NCI-H2081 (cell line): Measurements from ENCODE around the gene ARAP1.
A peak's percentile ranks its signal among the peaks of the same experiment; 100 is the strongest.

Source experiments
- DNase-seq, 2 experiments: peaks; one replicate each; lab custom pipeline; 2025; lab: John Stamatoyannopoulos, UW

The ARAP1 gene

DNA sequence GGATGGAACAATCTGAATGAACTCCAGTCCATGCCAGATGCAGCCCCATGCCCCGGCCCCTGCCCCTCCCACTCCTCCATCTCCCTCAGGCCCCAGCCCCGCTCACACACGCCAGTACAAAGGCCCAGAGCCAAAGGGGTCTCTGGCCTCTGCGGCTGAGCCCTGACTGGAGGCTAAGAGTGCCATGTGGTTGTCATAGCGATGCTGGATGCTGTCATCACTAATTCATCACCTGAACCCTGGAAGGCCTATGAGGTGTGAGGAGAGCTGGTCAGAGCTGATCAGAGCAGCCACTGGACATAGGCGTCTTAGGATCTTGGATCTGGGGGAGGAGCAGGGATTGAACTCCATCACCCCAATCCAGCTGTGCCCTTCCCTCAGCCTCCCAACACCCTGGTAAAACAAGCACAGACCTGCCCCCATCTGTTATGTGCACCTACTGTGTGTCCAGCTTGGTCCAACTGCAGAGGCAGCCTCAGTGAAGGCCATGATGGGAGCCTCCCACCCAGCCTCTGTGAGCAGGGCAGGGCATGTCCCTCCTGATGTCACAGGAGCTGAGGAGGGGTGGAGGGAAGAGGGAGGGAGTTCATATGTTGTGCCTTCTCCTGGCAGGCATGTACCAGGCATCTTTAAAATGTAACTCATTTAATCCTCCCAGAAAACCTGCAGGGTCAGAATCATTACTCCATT is 94.7 kb downstream of the ARAP1 start:
- no peak for DNase-seq

DNA sequence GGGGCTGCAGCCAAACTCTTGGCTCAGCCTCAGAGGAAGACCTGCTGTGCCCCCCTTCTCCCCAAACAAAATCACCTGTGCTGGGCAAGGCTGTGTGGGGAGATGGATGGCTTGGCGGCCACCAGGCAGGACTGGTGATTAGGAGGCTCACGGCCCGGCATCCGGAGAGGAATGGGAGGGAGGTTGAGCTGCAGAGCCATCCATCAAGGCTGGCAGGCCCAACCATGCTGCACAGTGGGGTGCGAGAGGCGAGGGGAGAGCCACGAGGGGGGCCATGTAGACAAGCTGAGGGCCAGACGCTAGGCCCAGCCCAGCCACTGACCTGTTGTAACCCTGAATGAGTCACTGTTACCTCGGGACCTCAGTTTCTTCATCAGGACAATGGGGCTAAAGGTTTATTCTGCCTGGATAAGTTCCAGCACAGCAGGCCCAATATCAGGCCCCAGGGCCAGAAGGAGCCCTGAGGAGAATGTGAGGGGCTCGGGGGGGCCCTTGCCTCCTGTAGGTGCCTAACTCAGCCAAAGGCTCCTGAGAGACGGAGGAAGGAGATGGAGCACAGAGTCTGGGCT is 96.2 kb downstream of the ARAP1 start:
- DNase-seq = no peak

- DNase-seq = no peak
Measured at GRCh38 chr11:72655014-72655413, 97.2 kb downstream of the ARAP1 start.

DNA sequence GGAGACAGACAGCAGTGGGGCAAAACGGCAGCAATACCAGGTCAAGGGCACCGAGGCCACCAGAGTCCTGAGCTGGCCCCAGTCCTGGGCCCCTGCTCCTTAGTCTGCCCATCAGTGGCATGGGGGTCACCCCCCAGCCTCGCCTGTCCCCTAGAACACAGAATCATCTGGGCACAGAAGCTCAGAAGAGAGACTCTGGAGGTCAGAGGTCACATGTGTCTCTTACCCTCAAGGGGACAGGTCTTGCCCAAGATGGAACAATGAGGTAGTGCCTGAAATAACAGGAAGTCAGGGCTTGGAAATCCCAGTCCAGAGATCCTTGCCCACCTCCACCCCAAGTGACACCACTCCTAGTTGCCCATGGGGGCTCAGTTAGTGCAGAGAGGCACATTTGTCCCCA is 98.6 kb downstream of the ARAP1 start:
- DNase-seq = no peak

DNA sequence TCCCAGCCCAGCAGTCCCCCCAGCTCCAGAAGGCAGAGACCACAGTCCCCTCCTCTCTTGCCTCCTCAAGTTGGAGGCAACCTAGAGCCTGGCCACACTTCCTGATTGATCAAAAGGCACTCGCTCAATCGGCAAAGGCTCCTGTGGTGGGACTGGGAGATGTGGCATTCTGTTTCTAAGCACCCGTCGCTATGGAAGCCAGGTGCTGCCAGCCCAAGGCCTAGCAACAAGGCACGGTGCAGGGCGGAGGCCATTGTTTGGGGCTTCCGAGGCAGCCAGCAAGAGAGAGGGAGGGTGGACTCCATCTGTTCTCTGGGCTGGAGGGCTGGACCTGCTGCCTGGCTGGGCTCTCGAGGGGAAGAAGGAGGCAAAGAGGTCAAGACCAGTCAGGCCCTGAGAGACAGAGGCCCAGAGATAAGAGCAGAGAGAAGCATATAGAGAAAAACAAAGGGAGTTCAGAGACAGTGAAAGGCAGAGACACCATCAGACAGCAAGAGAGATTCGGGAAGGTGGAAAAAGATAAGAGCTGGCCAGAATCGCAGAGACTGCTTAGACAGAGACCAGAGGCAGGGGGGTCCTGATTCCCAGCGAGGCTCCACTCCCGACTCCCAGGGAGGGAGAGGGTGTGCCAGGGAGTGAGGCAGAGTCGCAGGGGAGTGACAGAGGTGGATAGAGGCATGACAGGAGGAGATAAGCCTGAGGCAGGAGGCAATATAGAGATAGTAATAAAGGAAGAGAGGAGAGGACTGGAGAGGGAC is 99.2 kb downstream of the ARAP1 start:
- peak in 1 of 2 experiments; percentile 22 for DNase-seq

DNA sequence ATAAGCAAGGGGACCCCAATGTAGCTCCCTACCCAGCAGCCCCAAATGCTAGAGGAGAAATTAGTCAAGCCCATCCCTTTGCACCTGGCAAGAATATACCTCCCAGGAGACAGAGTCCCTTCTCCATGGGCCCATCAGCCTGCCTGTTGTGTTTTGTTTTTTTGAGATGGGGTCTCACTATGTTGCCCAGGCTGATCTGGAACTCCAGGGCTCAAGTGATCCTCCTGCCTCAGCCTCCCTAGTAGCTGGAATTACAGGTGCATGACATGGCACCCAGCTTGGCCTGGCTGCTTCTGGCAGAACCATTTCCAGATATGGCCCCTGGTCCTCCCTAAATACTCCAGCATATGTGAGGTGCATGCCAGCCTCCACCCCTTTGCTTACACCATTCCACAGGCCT is 100.1 kb downstream of the ARAP1 start:
- DNase-seq = no peak

- DNase-seq = no peak
Measured at GRCh38 chr11:72649215-72649976, 102.8 kb downstream of the ARAP1 start.

DNA sequence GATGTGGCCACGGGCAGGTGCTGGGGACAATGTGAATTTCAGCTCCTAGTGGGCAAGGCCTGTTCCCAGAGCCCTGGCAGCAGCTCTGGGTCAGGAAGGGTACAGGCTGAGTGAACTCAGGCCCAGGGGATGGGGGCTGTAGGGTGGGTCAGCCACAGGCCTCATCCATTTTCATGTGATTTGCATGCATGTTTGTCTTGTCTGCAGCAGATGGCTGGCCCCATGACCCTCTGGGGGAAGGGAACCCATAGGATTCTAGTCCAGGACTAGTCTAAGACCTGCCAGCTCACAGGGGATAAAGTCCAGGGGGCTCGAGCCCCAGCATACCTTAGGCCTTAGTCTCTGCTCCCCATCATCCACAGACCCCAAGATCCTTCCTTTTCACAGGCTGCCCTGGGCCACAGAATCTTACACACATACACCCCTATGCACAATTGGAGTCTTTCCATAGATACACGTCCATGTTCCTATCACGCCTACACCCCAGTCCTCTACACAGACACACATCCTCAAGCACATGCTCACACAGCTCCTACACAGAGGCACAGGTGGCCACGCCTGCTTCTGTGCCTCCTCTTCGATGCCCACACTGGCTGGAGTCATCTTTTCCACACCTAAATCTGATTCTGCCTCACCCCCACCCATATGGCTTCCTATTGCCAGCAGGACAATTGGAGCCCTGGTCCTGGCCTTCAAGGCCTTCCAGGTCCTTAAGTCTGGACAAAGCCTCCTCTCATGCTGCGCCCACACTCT is 103.6 kb downstream of the ARAP1 start:
- DNase-seq = no peak

DNA sequence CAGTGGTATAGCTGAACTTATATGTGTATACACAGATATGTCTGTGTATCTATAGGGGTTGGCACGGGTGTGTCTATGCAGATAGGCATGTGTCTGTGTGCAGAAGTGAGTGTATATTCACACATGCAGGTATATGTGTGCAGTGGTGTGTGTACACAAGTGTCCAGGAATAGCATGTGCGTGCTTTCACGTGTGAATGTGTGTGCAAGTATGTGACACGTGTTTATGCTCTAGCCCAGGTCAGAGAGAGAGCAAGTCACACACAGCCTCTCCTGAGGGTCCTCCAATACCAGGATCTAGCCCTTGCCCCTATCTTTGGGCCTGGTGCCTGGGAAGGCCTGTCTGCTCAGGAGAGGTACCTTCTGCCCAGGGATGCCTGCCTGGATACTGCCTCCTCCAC is 104.3 kb downstream of the ARAP1 start:
- DNase-seq = no peak

- no peak for DNase-seq
Measured at GRCh38 chr11:72646472-72646871, 105.7 kb downstream of the ARAP1 start.

- DNase-seq = no peak
Measured at GRCh38 chr11:72646024-72646423, 106.2 kb downstream of the ARAP1 start.

DNA sequence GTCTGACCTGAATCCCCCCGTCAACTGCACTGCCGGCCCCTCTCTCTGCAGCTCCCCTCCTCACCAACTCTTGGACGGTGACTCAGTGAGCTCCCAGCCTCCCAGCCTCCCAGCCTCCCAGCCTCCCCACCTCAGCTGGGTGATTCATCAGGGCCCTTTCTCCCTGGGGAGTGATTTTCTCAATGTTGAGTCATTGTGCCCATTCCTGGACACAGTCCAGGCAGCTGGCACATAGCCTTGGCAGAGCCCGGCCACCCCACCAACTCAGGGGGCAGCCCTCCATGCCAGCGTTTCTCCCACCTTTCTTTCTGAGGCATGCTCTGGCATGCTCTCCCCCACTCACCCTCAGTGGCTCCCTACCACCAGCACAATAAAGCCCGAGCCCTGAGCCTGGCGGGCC is 108.7 kb downstream of the ARAP1 start:
- DNase-seq = no peak

- peak in 1 of 2 experiments; percentile 50 for DNase-seq
Measured at GRCh38 chr11:72642884-72643522, 109.2 kb downstream of the ARAP1 start.

DNA sequence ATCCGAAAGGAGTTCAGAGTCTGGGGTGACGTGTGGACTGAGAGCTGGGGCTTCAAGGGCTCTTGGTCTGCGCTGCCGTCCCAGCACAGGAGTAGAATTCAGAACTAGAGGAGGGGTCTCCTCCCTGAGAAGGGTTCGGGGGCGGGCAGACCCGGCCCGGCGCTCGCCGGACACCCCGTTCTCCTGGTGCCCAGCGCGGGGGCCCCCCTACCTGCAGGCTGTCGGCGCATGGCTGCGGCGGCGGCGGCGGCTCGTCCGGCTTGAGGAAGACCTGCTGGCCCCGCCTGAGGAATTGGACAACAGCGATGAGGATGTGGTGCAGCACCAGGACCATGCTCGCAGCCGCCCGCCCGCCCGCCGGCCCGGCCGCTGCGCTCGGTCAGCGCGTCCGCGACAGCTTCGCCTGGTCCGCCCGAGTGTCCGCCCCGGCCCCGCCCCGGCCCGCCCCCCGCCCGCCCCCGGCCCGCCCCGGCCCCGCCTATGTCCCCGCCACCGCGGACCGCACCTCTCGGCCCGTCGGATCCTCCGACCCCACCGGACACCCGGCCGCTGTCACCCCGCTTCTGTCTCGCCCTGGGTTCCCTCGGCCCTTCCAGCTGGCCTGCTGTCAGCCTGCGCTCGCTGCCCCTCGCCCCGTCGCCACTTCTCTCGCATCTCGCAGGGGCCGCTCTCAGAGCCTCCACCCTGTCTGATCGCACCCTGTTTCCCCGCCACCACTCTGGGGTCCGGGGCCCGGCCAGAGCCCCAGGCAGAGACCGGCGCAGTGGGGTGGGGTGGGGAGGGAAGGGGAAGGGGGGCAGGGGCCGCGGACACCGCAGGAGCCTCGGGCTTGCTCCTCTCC is 109.9 kb downstream of the ARAP1 start:
- DNase-seq = no peak

DNA sequence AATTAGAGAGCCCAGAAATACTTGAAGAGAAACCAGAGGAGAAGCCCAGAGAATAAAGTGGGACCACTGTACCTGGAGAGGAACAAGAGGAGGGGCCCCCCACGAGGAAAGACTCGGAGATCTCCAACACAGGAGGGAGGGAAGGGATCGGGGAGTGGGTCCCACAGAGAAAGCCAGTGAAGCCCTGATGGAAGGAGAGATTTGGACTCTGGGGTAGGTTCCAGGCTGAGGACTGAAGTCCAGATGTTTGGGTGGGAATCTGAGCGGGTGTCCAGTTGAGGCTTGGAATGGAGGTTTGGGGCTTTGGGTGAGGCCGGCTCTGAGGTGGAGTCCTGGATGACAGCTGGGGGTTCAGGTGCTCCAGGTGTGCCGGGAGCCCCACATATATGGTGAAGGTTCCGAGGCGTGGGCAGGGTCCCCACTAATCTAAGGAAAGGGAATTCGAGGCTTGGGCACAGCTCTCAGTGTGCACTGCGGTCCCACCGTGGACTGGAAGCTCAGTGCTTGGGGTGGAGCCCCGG is 110.6 kb downstream of the ARAP1 start:
- no peak for DNase-seq

DNA sequence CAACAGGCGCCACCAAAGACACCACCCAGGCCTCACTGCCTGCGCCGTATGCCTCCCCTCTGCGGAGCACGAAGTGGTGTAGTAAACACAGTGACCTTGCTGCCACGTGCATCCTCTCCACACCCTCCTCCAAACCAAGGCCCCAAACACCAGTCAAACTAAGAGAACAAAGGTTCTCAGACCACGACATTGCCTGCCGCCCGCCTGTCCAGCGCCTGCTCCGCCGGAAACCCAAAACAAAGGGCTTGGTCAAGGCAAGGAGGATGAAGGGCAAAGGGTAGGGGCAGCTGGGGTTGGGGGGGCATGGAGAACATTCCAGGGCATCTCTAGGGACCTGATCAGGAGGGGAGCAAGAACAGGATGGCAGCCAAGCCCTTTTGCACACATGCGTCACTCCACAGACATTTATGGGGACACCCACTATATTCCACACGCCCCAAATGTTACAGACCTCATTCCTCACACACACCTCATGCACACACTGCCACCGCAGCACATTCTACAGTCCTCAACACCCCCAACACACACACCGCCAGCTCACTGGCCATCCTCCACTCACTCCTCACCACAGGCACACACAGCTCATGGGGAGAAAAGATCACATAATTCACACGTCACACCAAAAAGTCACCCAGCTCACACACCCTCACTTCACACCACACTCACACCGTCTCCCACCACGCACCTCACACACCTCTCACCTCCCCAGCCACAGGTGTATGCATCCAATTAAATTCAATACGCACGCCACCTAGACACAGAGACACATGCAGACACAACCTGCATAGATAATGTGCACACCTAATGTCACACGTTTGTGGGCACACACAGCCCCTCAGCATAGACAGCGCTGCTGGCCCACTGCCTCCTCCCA is 112.5 kb downstream of the ARAP1 start:
- no peak for DNase-seq

DNA sequence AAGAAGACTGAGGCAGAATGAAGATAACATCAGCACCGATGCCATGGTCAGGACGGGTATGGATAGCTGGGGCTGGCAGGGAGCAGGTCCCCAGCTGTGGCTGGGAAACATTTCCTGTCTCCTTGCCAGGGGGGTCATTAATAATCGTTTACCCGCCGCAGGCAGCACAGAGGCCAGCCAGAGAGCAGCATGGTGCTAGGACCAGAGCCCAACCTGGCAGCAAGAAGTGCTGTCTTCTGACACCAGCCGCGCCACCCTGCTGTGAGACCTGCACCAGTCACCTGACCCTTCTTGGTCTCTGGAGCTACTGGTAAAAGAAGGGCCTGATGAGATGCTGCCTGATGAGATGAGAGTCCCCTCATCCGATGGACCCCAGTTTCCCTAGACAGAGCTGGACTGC is 114.3 kb downstream of the ARAP1 start:
- DNase-seq = peak in 1 of 2 experiments; percentile 35

DNA sequence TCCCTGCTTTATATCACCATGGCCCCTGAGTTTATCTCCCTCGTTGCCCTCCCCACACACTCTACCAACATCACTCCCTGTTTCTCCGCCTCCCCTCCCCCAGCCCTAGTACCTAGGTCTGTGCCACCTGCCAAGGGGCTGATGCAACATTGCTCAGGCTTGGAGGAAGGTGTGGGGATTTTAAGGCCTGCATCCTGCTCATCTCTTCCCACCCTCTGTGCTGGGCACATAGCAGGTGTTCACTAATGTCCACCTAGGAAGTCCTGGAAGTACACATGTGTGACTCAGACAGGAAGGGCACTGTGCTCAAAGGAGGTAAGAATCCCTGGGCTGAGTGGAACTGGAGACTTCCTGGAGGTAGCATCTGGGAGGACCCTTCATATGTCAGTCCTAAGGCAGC is 115.0 kb downstream of the ARAP1 start:
- DNase-seq = no peak

GRCh38 chr11:72636376-72636775 is 115.8 kb downstream of the ARAP1 start:
- no peak for DNase-seq
